ENCODE data around the gene MAD1L1.

MAD1L1 gene

DNA sequence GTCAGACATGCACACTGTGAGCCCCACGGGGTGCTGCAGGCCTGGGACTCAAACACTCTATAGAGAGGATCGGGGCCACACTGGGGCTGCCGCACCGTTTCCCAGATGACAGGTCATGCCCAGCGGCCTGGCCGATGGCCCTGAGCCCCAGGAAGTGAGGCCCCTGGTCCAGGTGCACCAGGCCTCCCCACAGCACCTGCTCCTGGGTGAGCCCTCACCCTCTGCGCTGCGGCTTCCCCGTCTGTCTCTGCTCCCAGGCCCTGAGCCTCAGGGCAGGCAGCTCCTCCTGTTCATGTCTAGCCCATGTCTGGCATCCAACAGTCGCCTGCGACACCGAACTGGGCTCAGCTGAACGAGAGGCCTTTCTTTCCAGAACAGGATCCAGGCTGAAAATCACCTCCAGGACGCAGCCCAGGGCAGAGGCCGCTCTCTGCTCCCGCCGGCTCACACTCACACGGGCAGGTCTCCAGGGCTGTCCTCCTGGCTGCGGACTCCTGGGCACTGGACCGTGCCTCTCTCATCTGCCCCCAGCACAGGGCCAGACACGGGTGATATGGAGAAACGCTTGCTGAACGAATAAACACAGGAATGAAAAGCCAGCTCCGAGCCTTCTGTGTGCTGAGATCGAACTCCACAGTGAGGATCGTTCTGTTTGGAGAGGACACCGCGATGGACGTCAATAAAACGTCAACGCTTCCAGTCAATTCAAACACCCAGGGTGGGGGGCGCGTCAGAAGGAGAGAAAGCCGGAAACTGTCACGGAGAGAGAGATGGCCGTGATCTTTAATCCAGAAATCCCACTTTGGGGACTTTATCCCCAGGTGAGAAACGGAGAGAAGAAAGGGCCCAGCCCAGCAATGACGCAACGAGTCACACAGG lies 360.3 kb downstream of the MAD1L1 start:
- no peak overlapping the region for H3K4me3 ChIP-seq (replicated peaks; ENCODE audit: low read depth, low read length)
- TF ChIP-seq, protein P1, sequence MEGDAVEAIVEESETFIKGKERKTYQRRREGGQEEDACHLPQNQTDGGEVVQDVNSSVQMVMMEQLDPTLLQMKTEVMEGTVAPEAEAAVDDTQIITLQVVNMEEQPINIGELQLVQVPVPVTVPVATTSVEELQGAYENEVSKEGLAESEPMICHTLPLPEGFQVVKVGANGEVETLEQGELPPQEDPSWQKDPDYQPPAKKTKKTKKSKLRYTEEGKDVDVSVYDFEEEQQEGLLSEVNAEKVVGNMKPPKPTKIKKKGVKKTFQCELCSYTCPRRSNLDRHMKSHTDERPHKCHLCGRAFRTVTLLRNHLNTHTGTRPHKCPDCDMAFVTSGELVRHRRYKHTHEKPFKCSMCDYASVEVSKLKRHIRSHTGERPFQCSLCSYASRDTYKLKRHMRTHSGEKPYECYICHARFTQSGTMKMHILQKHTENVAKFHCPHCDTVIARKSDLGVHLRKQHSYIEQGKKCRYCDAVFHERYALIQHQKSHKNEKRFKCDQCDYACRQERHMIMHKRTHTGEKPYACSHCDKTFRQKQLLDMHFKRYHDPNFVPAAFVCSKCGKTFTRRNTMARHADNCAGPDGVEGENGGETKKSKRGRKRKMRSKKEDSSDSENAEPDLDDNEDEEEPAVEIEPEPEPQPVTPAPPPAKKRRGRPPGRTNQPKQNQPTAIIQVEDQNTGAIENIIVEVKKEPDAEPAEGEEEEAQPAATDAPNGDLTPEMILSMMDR (IDR thresholded peaks at IDR 0.05; ENCODE audit: low read length, missing control alignments): no peak
- DNase-seq (ENCODE audit: low read depth): no peak

DNA sequence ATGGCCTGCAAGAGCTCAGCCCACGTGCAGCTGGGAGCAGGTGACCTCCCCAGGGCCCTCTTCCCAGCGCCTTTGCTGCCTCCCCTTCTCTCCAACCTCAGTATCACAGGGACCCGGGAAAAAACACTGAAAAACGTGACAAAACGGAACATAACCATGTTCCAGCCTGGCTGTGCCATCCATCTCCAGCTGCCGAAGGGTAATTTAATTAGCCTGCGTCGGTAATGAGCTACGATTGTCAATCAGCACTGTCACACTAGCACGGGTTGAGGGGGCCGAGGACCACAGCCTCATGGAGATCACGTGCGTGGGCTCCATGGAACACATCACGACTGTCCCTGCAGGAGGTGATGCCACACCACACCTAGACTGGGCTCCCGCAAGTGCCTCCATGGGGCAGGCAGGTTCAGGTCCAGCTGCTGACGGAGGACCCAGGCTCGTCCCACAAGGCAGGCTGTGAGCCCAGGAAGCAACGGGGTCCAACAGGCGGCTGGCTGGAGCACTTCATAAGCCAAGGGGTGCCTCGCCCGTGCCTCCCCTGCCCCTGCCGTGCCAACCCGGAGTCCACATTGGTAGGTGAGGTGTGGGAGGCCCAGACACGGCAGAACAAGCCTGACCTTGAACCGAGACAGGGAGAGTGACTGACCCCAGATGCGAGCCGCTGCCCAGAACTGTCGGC lies 363.2 kb downstream of the MAD1L1 start:
- TF ChIP-seq, protein P1 (IDR thresholded peaks at IDR 0.05; ENCODE audit: low read length, missing control alignments): no peak
- H3K4me3 ChIP-seq (replicated peaks; ENCODE audit: low read depth, low read length): no peak overlapping the region
- DNase-seq (ENCODE audit: low read depth): no peak

DNA sequence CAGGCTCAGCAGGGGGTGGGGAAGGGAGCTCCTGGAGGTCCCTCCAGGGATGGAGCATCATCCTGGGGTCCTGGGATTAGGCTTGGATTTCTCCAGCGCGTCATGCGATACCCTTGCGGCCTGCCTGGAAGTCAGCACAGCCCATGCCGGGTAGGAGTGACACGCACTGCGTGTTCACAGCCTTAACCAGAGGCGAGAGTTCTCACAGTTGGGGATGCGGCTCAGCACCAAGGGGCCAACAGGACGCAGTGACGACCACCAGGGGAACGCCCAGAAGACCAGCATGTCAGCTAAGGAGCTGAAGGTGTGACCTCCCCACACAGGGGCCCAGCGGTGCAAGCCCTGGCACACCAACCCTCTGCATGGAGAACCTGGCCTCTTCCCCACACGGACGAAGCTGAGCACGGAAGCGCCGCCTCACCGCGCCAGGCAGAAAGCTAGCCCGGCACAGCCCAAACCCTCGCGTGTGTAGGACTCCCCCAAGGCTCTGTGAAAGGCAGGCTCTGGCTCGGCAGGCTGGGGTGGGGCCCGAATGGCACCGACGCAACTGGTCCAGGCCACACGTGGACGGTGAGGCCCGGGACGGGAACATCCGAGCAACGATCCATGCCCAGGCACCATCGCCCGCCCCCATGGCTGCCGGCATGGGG lies 364.1 kb downstream of the MAD1L1 start:
- TF ChIP-seq, protein P1 (IDR thresholded peaks at IDR 0.05; ENCODE audit: low read length, missing control alignments): no peak
- DNase-seq (ENCODE audit: low read depth): no peak
- no peak overlapping the region for H3K4me3 ChIP-seq (replicated peaks; ENCODE audit: low read depth, low read length)

DNA sequence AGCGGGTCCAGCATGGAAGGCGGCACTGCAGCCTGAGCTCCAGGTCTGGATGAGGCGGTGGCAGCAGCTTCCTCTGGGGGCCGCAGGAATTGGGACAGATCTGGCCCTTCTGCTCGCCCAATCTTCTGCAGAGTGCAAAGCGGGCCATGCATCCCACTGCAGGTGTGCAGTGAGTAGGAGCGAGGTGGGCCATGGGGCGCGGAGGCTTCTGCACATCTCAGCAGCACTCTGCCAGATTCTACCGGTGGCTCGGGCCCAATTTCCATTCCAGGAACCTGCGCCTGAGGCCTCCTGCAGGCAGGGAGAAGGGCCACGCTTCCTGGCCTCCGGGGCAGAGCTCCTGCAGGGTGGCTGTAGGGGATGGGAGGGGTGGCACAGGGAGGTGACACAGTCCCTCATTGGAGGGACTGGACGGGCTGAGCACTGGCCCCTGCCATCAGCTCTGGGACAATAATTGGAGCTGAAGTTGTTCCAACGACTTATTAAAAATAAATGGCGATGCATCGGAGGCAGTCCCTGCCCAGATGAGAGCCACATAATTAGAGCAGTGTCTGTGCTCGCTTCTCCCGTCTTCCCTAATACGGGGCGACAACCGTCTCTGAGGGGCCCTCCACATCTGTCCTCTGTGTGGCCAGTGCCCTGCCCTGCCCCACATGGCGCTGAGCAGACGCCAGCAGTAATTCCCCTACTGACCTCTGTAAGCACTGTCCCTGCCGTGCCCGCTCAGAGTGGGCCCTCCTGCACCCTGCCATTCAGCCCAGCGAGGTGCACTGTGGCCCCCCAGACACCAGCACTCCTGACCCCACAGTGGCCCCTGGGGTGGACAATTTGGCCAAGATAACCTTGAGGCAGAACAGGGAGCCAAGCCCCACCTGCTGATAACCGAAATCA lies 365.1 kb downstream of the MAD1L1 start:
- H3K4me3 ChIP-seq (replicated peaks; ENCODE audit: low read depth, low read length): no peak overlapping the region
- no peak for DNase-seq (ENCODE audit: low read depth)
- TF ChIP-seq, protein P1 (IDR thresholded peaks at IDR 0.05; ENCODE audit: low read length, missing control alignments): no peak

DNA sequence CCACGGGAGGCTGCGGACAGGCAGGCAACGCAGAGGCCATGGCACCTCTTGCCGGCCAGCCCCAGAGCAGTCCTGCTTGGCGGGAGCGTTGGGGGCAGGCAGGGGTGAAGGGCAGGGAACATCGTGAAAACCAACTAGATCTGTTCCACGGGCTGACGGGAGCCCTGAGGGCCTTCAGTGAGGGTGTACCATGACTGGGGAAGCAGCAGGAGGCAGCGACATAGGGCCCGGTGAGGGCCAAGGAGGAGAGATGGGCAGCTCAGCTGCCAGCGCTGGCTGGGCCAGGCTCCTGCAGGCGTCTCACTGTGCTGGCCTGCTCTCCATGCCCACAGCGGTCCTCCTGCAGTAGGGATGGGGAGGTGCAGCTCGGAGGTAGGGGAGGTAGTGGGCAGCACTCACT lies 366.1 kb downstream of the MAD1L1 start:
- no peak overlapping the region for H3K4me3 ChIP-seq (replicated peaks; ENCODE audit: low read depth, low read length)
- no peak for DNase-seq (ENCODE audit: low read depth)
- TF ChIP-seq, protein P1 (IDR thresholded peaks at IDR 0.05; ENCODE audit: low read length, missing control alignments): no peak

DNA sequence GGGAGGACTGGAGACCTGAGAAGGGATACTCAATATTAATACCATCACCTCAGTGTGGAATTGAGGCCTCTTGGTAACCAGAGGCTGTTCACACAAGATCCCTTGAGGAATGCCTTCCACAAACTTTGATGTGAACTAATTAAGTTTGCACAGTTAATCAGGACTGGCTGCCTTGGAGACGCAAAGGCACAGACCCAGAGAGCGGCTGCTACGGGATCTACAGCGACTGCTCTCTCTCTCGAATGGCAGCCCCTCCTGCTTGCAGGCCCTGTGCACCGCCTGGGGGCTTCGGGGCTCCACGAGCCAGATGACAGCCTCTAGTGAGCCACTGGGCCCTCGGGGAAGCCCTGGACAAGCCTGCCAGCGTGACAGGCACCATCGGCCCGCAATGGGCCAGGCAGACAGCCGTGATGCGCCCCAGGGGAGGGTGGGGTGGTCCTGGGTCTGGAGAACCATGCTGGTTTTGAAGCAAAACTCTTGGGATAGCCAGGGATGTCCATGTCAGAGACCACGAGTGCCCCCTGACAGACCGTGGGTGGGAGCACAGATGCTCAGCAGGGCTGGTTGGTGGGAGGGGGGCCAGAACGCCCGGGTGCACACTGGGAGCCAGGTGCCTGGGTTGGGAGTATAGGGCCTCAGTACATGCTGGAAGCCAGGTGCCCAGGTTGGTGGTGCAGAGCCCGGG lies 367.0 kb downstream of the MAD1L1 start:
- no peak overlapping the region for H3K4me3 ChIP-seq (replicated peaks; ENCODE audit: low read depth, low read length)
- TF ChIP-seq, protein P1 (IDR thresholded peaks at IDR 0.05; ENCODE audit: low read length, missing control alignments): no peak
- no peak for DNase-seq (ENCODE audit: low read depth)
